ENCODE measurements around the gene RNF121. TPM values are rescaled to one million over a fixed set of nuclear protein-coding genes. Genes with fewer than 3 reads are reported as not detected.

Gene RNF121
- total and polyA plus RNA-seq, 4 donors, result 10.2 to 31.1 (median 14.2) TPM

DNA sequence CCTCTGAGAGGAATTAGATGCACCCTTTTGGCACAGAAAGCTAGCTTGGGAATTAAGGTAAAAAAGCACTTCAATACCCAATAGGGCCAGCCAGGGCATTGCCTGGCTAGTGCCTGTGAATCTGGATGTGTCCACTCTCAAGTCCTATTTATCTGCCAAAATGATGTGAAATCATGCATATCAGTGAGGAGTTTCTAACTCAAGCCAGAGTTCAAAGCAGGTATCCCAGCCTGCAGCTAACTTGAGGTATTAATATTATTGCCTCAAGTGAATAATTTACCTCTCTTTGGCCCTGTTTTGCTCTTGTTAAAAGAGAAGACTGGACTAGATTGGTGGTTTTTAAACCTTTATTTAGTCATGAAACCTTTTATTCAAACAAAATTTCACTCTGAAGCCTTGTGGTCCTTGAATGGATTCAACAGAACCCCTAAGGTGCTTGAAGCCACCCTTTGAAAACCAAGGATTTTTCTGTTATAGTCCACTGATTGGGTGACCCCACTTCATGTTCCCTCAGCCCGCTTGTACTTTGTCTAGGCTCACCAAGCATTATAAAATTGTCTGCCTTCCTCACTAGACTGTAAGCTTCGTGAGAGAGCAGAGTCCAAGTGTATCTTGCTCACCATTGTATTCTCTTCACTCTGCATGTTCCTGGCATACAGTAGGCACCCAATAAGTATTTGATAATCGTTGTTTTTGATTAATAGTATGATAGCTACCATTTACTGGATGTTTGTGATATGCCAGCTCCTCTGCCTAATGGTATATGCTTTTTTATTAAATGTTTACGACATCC, 4.5 kb downstream of the RNF121 start:
- DNase-seq (ENCODE audit: low spot score), result no peak
- H3K27ac ChIP-seq (ENCODE audit: low read depth in 1 of 2, low read length in 2 of 2), result no peak overlapping the region
- H3K4me1 ChIP-seq (ENCODE audit: control insufficient read depth in 4 of 4, insufficient read depth in 4 of 4, low read length in 3 of 4), result peaks cover 6 to 41% (median 32%) of the 10 kb centered on the region in 4 donors
- no peak overlapping the region for H3K4me3 ChIP-seq (ENCODE audit: low read depth in 1 of 3, low read length in 3 of 3)
- TF ChIP-seq JUND (IDR thresholded peaks at IDR 0.05) (no peak), SP1 (IDR thresholded peaks at IDR 0.05) (no peak), YY1 (IDR thresholded peaks at IDR 0.05) (no peak), HNF4A (conservative IDR thresholded peaks at IDR 0.05) (no peak), RXRA (IDR thresholded peaks at IDR 0.05) (no peak)
- TF ChIP-seq, protein P1, sequence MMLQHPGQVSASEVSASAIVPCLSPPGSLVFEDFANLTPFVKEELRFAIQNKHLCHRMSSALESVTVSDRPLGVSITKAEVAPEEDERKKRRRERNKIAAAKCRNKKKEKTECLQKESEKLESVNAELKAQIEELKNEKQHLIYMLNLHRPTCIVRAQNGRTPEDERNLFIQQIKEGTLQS (IDR thresholded peaks at IDR 0.05), result no peak
- no peaks in the 10 kb centered on the region for H3K27me3 ChIP-seq (ENCODE audit: control insufficient read depth in 4 of 4, insufficient read depth in 4 of 4, low read length in 3 of 4)
- 87% methylated on average over 4 of the region's 4 CpGs for WGBS
- no peaks in the 10 kb centered on the region for H3K9me3 ChIP-seq (ENCODE audit: control insufficient read depth in 4 of 4, low read length in 3 of 4)
- H3K9ac ChIP-seq (ENCODE audit: low read depth in 1 of 2, low read length in 2 of 2), result no peak overlapping the region
- H3K36me3 ChIP-seq (ENCODE audit: control insufficient read depth in 4 of 4, insufficient read depth in 3 of 4, low read depth in 1 of 4, low read length in 3 of 4), result no peaks in the 10 kb centered on the region

DNA sequence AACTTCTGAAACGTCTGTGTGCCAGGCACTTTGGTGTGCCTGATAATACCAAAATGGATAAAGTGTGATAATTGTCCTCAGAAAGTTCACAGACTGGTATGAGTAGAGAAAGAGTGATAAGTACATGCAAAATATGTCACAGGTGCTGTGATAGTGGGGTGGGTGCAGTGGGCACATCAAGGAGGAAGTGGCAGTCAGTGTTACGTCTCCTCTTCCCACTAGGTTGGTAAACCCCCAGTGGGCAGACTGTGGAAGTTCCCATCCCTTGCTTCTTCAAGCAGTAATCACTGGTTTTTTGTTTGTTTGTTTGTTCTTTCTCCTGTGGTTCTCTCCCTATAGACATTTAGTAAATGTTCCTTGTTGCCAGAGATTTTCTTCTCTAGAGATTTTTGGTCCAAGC, 5.4 kb downstream of the RNF121 start:
- Histone ChIP-seq H3K4me3 (ENCODE audit: low read depth in 1 of 3, low read length in 3 of 3) (no peak overlapping the region), H3K27me3 (ENCODE audit: control insufficient read depth in 4 of 4, insufficient read depth in 4 of 4, low read length in 3 of 4) (no peaks in the 10 kb centered on the region), H3K9me3 (ENCODE audit: control insufficient read depth in 4 of 4, low read length in 3 of 4) (no peaks in the 10 kb centered on the region), H3K4me1 (ENCODE audit: control insufficient read depth in 4 of 4, insufficient read depth in 4 of 4, low read length in 3 of 4) (peaks cover 6 to 41% (median 31%) of the 10 kb centered on the region in 4 donors), H3K27ac (ENCODE audit: low read depth in 1 of 2, low read length in 2 of 2) (no peak overlapping the region), H3K9ac (ENCODE audit: low read depth in 1 of 2, low read length in 2 of 2) (no peak overlapping the region), H3K36me3 (ENCODE audit: control insufficient read depth in 4 of 4, insufficient read depth in 3 of 4, low read depth in 1 of 4, low read length in 3 of 4) (no peaks in the 10 kb centered on the region)
- 62% methylated on average over 2 of the region's 2 CpGs for WGBS
- no peak for DNase-seq (ENCODE audit: low spot score)
- TF ChIP-seq JUND (IDR thresholded peaks at IDR 0.05) (no peak), HNF4G (IDR thresholded peaks at IDR 0.05) (no peak), YY1 (IDR thresholded peaks at IDR 0.05) (no peak), REST (IDR thresholded peaks at IDR 0.05) (no peak), FOXA1 (IDR thresholded peaks at IDR 0.05) (no peak), NR2F2 (IDR thresholded peaks at IDR 0.05) (no peak), SP1 (IDR thresholded peaks at IDR 0.05) (no peak)
- TF ChIP-seq, protein P2, sequence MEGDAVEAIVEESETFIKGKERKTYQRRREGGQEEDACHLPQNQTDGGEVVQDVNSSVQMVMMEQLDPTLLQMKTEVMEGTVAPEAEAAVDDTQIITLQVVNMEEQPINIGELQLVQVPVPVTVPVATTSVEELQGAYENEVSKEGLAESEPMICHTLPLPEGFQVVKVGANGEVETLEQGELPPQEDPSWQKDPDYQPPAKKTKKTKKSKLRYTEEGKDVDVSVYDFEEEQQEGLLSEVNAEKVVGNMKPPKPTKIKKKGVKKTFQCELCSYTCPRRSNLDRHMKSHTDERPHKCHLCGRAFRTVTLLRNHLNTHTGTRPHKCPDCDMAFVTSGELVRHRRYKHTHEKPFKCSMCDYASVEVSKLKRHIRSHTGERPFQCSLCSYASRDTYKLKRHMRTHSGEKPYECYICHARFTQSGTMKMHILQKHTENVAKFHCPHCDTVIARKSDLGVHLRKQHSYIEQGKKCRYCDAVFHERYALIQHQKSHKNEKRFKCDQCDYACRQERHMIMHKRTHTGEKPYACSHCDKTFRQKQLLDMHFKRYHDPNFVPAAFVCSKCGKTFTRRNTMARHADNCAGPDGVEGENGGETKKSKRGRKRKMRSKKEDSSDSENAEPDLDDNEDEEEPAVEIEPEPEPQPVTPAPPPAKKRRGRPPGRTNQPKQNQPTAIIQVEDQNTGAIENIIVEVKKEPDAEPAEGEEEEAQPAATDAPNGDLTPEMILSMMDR (IDR thresholded peaks at IDR 0.05; ENCODE audit: low read depth, low read length, missing input control), result no peak
- TF ChIP-seq, protein P1 (IDR thresholded peaks at IDR 0.05), result no peak
- TF ChIP-seq, protein P3, sequence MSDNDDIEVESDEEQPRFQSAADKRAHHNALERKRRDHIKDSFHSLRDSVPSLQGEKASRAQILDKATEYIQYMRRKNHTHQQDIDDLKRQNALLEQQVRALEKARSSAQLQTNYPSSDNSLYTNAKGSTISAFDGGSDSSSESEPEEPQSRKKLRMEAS (IDR thresholded peaks at IDR 0.05), result no peak
